ENCODE data around the gene FOXJ2. TPM values are rescaled to one million over a fixed set of nuclear protein-coding genes. Genes with fewer than 3 reads are reported as not detected.
"Not testable (repeated sequence)": the region's sequence is repeated elsewhere in the genome, so short reads cannot be mapped to it uniquely, and the experiment has no call there.

The FOXJ2 gene
- total RNA-seq, 1 donor from 2014 or later = 16.8 TPM

DNA sequence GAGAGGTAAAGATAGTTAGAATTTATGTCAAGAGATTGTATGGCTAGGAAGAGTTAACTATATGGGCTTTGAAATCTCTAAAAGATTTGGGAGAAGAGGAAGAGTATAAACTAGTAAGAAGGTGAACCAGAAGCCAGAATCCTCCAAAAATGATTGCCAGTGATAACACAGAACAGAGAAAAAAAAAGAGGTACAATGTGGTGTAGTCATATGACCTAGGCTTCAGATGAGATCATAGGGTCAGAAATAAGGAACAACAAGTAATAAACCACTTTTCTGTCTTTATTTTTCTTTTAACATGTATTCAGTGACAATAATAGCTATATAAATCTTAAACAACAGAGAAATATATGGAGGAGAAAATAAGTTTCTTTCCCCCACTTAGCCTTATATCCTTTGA, 47.6 kb downstream of the FOXJ2 start:
- peaks cover 9% of the 10 kb centered on the region for H3K36me3 Mint-ChIP-seq (ENCODE audit: low read depth)
- H3K27me3 Mint-ChIP-seq (ENCODE audit: low read depth) = no peaks in the 10 kb centered on the region
- H3K27ac Mint-ChIP-seq = peak overlapping the region; percentile 14
- peak overlapping the region; percentile 28 for H3K4me3 Mint-ChIP-seq (ENCODE audit: low read depth)
- DNase-seq (ENCODE audit: low spot score) = no peak
- peaks cover 29% of the 10 kb centered on the region for H3K4me1 Mint-ChIP-seq (ENCODE audit: low read depth)
- no peaks in the 10 kb centered on the region for H3K9me3 Mint-ChIP-seq
- intact Hi-C loops (cut with micrococcal nuclease) = loop anchor here (5.0 to 10.0 kb wide), 2 partner anchors 143 to 165 kb away; partner anchors contain the start of gene SLC2A3

DNA sequence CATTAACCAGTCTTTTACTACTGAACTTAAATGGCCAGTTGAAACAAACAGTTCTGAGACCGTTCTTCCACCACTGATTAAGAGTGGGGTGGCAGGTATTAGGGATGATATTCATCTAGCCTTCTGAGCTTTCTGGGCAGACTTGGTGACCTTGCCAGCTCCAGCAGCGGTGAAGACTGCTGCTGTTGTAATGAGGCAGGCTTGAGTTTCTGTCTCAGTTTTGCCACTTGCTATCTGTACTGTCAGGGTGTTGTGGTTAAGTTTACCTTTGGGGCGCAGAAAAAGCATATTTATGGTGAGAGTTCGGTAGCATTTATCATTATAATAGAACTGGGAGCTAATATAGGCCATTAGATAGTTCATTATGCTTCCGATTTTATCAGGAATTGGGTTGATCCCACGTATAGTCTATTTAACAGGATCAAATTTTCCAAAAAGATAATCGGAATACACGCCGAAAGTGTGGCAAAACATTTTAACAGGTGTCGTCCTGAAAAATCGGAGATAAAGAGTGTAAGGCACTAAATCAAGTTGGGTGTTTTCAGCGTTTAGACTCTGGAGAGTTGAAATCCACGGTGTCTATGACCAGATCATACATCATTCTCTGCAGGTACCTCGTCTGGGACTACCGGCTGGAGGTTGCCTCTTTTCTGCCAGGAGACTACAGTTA, 48.9 kb downstream of the FOXJ2 start:
- Mint-ChIP-seq H3K36me3 (ENCODE audit: low read depth) (peaks cover 16% of the 10 kb centered on the region), H3K27ac (peak overlapping the region; percentile 99), H3K4me1 (ENCODE audit: low read depth) (peaks cover 33% of the 10 kb centered on the region), H3K27me3 (ENCODE audit: low read depth) (no peaks in the 10 kb centered on the region), H3K4me3 (ENCODE audit: low read depth) (peak overlapping the region; percentile 98), H3K9me3 (no peaks in the 10 kb centered on the region)
- peak; percentile 25 for DNase-seq (ENCODE audit: low spot score)
- intact Hi-C loops (cut with micrococcal nuclease) = loop anchor here (5.0 to 10.0 kb wide), 2 partner anchors 144 to 163 kb away; partner anchors contain the start of gene SLC2A3

DNA sequence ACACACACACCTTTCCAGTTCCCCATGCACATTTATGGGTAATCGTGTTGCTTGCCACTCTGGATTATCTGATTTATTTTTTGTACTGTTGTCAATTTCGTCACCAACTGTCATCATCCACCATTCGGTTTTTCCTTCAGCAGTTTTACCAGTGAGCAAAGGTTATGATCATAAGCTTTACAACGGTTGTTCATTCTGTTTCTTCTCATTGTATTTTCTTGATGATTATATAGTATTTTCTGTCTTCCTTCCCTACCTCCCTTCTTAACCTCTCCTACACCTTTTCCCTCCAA, 50.2 kb downstream of the FOXJ2 start:
- no peaks in the 10 kb centered on the region for H3K27me3 Mint-ChIP-seq (ENCODE audit: low read depth)

DNA sequence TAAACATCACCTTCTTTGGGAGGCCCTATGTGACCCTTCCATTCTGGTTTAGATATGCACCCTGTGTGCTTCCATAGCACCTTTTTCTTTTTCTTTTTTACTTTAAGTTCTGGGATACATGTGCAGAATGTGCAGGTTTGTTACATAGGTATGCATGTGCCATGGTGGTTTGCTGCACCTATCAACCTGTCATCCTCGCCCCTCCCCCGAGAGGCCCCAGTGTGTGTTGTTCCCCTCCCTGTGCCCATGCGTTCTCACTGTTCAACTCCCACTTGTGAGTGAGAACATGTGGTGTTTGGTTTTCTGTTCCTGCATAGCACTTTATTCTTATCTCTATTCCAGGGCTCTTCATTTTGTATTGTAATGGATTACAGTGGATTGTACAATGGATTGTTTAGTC, 51.8 kb downstream of the FOXJ2 start:
- not testable (repeated sequence) for H3K9me3 Mint-ChIP-seq; DNase-seq (ENCODE audit: low spot score); H3K27me3 Mint-ChIP-seq (ENCODE audit: low read depth)
- H3K4me1 Mint-ChIP-seq (ENCODE audit: low read depth) = peaks cover 47% of the 10 kb centered on the region
- H3K27ac Mint-ChIP-seq = peak overlapping the region; percentile 99
- intact Hi-C loops (cut with micrococcal nuclease) = loop anchor here (5.0 to 10.0 kb wide), 2 partner anchors 147 to 160 kb away; partner anchors contain the start of gene SLC2A3
- H3K4me3 Mint-ChIP-seq (ENCODE audit: low read depth) = peak overlapping the region; percentile 98
- H3K36me3 Mint-ChIP-seq (ENCODE audit: low read depth) = peaks cover 22% of the 10 kb centered on the region

More for the DNA sequence above, 50.2 kb downstream of the FOXJ2 start:
- Mint-ChIP-seq H3K36me3 (ENCODE audit: low read depth) (peaks cover 18% of the 10 kb centered on the region), H3K4me1 (ENCODE audit: low read depth) (peaks cover 36% of the 10 kb centered on the region), H3K27ac (peak overlapping the region; percentile 99), H3K4me3 (ENCODE audit: low read depth) (peak overlapping the region; percentile 98), H3K9me3 (no peaks in the 10 kb centered on the region)
- intact Hi-C loops (cut with micrococcal nuclease) = loop anchor here (1.0 to 10.0 kb wide), 6 partner anchors 16 to 162 kb away; partner anchors contain the start of genes C3AR1 and SLC2A3
- DNase-seq (ENCODE audit: low spot score) = no peak

DNA sequence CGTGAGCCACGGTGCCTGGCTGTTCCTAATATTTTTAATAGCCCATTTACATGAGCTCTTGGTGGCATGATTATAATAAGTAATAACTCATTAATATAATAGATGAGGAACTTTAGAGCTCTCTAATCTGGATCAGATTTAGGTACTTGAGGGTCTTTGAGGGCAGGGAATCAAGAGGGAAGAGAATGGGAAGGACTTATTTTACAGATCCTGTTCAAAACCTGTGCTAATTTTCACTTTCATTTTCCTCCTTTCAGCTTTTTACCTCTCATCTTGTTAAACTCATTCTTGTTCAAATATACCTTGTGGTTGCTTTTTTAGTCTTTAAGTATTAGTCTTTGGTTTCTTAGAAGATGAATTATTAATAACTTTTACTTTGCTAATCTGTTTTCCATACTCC, 55.1 kb downstream of the FOXJ2 start:
- intact Hi-C loops (cut with micrococcal nuclease) = loop anchor here (10.0 kb wide), 1 partner anchor 157 kb away; no protein-coding TSS in a partner anchor
- no peaks in the 10 kb centered on the region for H3K9me3 Mint-ChIP-seq
- no peaks in the 10 kb centered on the region for H3K27me3 Mint-ChIP-seq (ENCODE audit: low read depth)
- H3K36me3 Mint-ChIP-seq (ENCODE audit: low read depth) = peaks cover 52% of the 10 kb centered on the region
- H3K27ac Mint-ChIP-seq = peak overlapping the region; percentile 86
- no peak for DNase-seq (ENCODE audit: low spot score)
- peak overlapping the region; percentile 72 for H3K4me3 Mint-ChIP-seq (ENCODE audit: low read depth)
- H3K4me1 Mint-ChIP-seq (ENCODE audit: low read depth) = peaks cover 33% of the 10 kb centered on the region

DNA sequence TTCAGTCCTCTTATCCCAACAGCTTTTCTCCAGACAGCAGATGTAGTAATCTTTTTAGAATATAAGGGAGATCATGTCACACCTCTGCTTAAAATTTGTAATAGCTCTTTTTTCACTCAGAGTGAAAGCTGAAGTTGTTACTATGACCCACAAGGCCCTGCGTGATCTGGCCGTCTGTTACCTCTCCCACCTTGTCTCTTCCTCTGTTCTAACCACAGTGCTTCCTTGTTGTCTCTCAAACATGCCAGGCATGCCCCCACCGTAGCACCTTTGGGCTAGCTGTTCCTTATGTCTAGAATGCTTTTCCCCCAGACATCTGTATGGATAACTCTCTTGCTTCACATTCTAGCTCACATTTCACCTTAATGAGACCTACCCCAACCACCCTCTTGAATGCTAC, 56.1 kb downstream of the FOXJ2 start:
- H3K4me1 Mint-ChIP-seq (ENCODE audit: low read depth) = peaks cover 31% of the 10 kb centered on the region
- intact Hi-C loops (cut with micrococcal nuclease) = loop anchor here (10.0 kb wide), 1 partner anchor 156 kb away; no protein-coding TSS in a partner anchor
- H3K36me3 Mint-ChIP-seq (ENCODE audit: low read depth) = peaks cover 60% of the 10 kb centered on the region
- H3K27ac Mint-ChIP-seq = peak overlapping the region; percentile 86
- H3K9me3 Mint-ChIP-seq = no peaks in the 10 kb centered on the region
- peak overlapping the region; percentile 72 for H3K4me3 Mint-ChIP-seq (ENCODE audit: low read depth)
- DNase-seq (ENCODE audit: low spot score) = peak; percentile 36
- no peaks in the 10 kb centered on the region for H3K27me3 Mint-ChIP-seq (ENCODE audit: low read depth)

DNA sequence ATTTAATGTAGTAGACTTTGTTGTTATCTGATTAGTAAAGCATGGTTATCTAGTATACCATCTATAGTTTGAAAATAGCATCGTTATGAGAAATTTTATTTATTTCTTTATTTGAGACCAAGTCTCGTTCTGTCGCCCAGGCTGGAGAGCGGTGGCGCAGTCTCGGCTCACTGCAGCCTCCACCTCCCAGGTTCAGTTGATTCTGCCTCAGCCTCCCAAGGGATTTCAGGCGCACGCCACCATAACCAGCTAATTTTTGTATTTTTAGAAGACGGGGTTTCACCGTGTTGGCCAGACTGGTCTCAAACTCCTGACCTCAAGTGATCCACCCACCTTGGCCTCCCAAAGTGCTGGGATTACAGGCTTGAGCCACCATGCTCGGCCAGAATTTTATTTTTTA, 56.8 kb downstream of the FOXJ2 start:
- H3K36me3 Mint-ChIP-seq (ENCODE audit: low read depth) = peaks cover 61% of the 10 kb centered on the region
- H3K4me3 Mint-ChIP-seq (ENCODE audit: low read depth); H3K9me3 Mint-ChIP-seq; DNase-seq (ENCODE audit: low spot score); H3K27ac Mint-ChIP-seq; H3K27me3 Mint-ChIP-seq (ENCODE audit: low read depth): not testable (repeated sequence)
- peaks cover 26% of the 10 kb centered on the region for H3K4me1 Mint-ChIP-seq (ENCODE audit: low read depth)
- intact Hi-C loops (cut with micrococcal nuclease) = loop anchor here (10.0 kb wide), 1 partner anchor 156 kb away; no protein-coding TSS in a partner anchor

DNA sequence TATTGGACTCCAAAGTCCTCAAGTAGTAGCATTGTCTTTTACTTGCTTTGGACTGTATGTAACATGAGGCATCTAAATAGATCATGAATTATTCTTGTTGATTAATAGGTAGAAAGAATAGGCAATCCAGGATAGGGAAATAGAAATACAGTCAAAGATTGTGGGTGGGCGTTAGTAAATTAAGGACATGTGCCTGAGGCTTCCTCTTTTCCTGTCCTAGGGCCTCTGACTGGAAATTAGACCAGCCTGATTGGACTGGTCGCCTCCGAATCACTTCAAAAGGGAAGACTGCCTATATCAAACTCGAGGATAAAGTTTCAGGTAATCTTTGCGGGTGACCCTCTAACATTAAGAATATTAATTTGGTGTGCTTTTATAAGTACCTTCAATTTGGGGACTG, 57.2 kb downstream of the FOXJ2 start:
- Mint-ChIP-seq H3K27me3 (ENCODE audit: low read depth) (no peaks in the 10 kb centered on the region), H3K4me1 (ENCODE audit: low read depth) (peaks cover 21% of the 10 kb centered on the region), H3K27ac (no peak overlapping the region), H3K9me3 (no peaks in the 10 kb centered on the region), H3K4me3 (ENCODE audit: low read depth) (no peak overlapping the region), H3K36me3 (ENCODE audit: low read depth) (peaks cover 60% of the 10 kb centered on the region)
- no peak for DNase-seq (ENCODE audit: low spot score)
- intact Hi-C loops (cut with micrococcal nuclease) = loop anchor here (10.0 kb wide), 1 partner anchor 155 kb away; no protein-coding TSS in a partner anchor

DNA sequence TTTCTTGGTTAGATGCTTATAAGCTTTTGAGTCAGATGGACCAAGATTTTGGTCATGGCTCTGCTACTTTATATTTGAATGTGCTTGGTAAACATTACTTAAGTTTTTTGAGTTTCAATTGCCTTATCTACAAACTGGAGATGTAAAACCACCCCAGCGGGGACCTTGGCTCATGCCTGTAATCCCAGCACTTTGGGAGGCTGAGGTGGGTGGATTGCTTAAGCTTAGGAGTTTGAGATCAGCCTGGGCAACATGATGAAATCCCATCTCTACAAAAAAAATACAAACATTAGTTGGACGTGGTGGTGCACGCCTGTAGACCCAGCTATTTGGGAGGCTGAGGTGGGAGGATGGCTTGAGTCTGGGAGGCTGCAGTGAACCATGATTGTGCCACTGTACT, 60.8 kb downstream of the FOXJ2 start:
- Mint-ChIP-seq H3K27me3 (ENCODE audit: low read depth) (no peaks in the 10 kb centered on the region), H3K4me3 (ENCODE audit: low read depth) (no peak overlapping the region), H3K36me3 (ENCODE audit: low read depth) (peaks cover 78% of the 10 kb centered on the region), H3K4me1 (ENCODE audit: low read depth) (peaks cover 21% of the 10 kb centered on the region), H3K27ac (no peak overlapping the region), H3K9me3 (no peaks in the 10 kb centered on the region)
- no peak for DNase-seq (ENCODE audit: low spot score)
- intact Hi-C loops (cut with micrococcal nuclease) = no loop called here

DNA sequence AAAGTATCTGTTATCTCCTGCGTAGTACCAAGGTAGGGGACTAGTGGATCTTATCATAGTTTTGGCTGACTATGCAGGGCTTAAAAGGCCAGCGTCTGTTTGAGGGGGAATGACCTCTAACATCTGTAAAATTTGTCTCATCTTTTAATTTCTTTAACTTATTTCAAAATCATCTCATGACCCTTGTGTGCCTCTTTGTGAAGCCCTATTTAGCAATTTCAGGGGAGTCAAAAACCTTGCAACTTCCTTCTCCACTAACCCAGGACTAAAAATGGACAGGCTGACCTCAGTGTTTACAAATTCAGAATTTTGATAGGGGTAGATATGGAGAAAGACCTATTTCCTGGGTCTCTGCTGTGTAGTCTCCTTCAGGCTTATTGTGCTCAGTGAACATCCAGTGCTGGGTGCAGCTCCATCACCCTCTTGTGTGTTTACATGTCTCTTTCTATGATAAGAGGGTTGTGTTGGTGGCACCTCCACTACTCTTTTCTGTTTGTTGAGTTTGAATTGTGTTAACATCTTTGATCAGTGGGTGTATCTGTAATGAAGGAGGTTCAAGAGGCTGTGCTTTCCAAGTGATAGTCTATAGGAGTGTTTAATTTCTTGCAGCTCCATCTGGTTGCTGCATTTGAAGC, 63.9 kb downstream of the FOXJ2 start:
- H3K9me3 Mint-ChIP-seq = no peaks in the 10 kb centered on the region
- intact Hi-C loops (cut with micrococcal nuclease) = no loop called here
- peaks cover 20% of the 10 kb centered on the region for H3K4me1 Mint-ChIP-seq (ENCODE audit: low read depth)
- no peaks in the 10 kb centered on the region for H3K27me3 Mint-ChIP-seq (ENCODE audit: low read depth)
- H3K27ac Mint-ChIP-seq = no peak overlapping the region
- peaks cover 81% of the 10 kb centered on the region for H3K36me3 Mint-ChIP-seq (ENCODE audit: low read depth)
- no peak for DNase-seq (ENCODE audit: low spot score)
- H3K4me3 Mint-ChIP-seq (ENCODE audit: low read depth) = no peak overlapping the region

DNA sequence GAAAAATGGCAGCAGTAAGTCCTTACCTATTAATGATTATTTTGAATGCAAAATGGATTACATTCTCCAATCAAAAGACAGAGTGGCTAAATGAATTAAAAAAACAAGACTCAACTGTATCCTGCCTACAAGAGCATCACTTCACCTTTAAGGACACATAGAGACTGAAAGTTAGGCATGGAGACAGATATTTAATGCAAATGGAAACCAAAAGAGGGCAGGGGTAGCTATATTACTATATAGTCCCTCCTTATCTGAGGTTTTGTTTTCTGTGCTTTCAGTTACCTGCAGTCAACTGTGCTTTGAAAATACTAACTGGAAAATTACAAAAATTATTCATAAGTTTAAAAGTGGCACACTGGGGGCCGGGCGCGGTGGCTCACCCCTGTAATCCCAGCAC, 66.7 kb downstream of the FOXJ2 start:
- Mint-ChIP-seq H3K27me3 (ENCODE audit: low read depth) (no peaks in the 10 kb centered on the region), H3K36me3 (ENCODE audit: low read depth) (peaks cover 55% of the 10 kb centered on the region), H3K4me1 (ENCODE audit: low read depth) (peaks cover 22% of the 10 kb centered on the region), H3K27ac (no peak overlapping the region), H3K4me3 (ENCODE audit: low read depth) (no peak overlapping the region), H3K9me3 (no peaks in the 10 kb centered on the region)
- no peak for DNase-seq (ENCODE audit: low spot score)
- intact Hi-C loops (cut with micrococcal nuclease) = no loop called here

Data from activated T-helper 2 cell treated with anti-CD3 and anti-CD28 coated beads, Interferon-gamma antibody, Interleukin-2, Interleukin-4, amounts not matched to agents 10 μg/mL and 5 μg/mL and 100 μg/mL, durations not matched to agents 14 hours and 24 hours and 36 hours (primary cell).